Measurements from ENCODE around the gene FAM222B.
"Not testable (repeated sequence)": the region's sequence is repeated elsewhere in the genome, so short reads cannot be mapped to it uniquely, and the experiment has no call there.

Gene FAM222B

DNA sequence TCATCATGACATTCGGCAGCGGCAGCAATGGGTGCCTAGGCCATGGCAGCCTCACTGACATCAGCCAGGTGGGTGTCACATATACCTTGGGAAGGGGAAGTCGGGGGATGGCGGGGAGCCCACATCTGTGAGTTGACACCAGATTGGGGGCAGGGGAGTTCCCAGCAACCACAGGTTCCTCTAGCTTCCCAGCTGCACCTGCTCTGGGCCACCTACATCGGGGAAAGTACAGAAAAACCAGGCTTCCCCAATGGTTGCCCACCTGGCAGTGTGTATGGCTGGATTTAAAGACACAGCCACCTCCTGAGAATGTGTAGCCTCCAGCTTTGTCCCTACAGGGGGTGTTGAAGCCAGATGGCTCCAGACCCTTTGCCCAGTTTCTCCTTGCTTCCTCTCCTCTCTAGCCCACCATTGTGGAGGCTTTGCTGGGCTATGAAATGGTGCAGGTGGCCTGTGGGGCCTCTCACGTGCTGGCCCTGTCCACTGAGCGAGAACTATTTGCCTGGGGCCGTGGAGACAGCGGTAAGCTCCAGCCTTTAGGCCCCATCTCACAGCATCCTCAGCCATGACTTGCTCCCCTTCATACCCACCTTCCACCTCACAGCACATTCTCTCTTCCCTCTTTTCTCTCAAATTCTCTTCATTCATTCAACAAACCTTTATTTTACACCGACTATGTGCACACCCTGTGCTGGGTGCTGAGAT, 103.8 kb downstream of the FAM222B start:
- peaks cover 27% of the 10 kb centered on the region for H3F3A ChIP-seq (ENCODE audit: control insufficient read depth, insufficient read depth)
- peaks cover 65% of the 10 kb centered on the region for H3K4me1 ChIP-seq (ENCODE audit: control insufficient read depth, low read length)
- H3K79me2 ChIP-seq (ENCODE audit: control insufficient read depth, low read length) = peaks cover 32% of the 10 kb centered on the region
- peak overlapping the region; percentile 85 for H3K4me2 ChIP-seq (ENCODE audit: low read length)
- H3K4me3 ChIP-seq (ENCODE audit: low read length) = peak overlapping the region; percentile 72
- no peak for TF ChIP-seq EZH2phosphoT487 (IDR thresholded peaks at IDR 0.05; ENCODE audit: borderline replicate concordance, low read length)
- TF ChIP-seq, protein P1, sequence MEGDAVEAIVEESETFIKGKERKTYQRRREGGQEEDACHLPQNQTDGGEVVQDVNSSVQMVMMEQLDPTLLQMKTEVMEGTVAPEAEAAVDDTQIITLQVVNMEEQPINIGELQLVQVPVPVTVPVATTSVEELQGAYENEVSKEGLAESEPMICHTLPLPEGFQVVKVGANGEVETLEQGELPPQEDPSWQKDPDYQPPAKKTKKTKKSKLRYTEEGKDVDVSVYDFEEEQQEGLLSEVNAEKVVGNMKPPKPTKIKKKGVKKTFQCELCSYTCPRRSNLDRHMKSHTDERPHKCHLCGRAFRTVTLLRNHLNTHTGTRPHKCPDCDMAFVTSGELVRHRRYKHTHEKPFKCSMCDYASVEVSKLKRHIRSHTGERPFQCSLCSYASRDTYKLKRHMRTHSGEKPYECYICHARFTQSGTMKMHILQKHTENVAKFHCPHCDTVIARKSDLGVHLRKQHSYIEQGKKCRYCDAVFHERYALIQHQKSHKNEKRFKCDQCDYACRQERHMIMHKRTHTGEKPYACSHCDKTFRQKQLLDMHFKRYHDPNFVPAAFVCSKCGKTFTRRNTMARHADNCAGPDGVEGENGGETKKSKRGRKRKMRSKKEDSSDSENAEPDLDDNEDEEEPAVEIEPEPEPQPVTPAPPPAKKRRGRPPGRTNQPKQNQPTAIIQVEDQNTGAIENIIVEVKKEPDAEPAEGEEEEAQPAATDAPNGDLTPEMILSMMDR (IDR thresholded peaks at IDR 0.05; ENCODE audit: low read depth, low read length, poor library complexity, severe bottlenecking) = no peak
- H3K9me2 ChIP-seq (replicated peaks; ENCODE audit: control insufficient read depth, low read length) = no peaks in the 10 kb centered on the region
- peaks cover 5% of the 10 kb centered on the region; the same call in 1 of the 2 replicates for H3K9me3 ChIP-seq (ENCODE audit: control insufficient read depth, insufficient read depth, low read length)
- H3K27ac ChIP-seq (ENCODE audit: low read depth, low read length) = peak overlapping the region; percentile 90
- peaks cover 46% of the 10 kb centered on the region for H3K36me3 ChIP-seq (ENCODE audit: control insufficient read depth, low read length)
- no peaks in the 10 kb centered on the region for H3K27me3 ChIP-seq (ENCODE audit: control insufficient read depth, low read length)
- no peaks in the 10 kb centered on the region for H4K20me1 ChIP-seq (ENCODE audit: control insufficient read depth, insufficient read depth, low read depth, low read length)

DNA sequence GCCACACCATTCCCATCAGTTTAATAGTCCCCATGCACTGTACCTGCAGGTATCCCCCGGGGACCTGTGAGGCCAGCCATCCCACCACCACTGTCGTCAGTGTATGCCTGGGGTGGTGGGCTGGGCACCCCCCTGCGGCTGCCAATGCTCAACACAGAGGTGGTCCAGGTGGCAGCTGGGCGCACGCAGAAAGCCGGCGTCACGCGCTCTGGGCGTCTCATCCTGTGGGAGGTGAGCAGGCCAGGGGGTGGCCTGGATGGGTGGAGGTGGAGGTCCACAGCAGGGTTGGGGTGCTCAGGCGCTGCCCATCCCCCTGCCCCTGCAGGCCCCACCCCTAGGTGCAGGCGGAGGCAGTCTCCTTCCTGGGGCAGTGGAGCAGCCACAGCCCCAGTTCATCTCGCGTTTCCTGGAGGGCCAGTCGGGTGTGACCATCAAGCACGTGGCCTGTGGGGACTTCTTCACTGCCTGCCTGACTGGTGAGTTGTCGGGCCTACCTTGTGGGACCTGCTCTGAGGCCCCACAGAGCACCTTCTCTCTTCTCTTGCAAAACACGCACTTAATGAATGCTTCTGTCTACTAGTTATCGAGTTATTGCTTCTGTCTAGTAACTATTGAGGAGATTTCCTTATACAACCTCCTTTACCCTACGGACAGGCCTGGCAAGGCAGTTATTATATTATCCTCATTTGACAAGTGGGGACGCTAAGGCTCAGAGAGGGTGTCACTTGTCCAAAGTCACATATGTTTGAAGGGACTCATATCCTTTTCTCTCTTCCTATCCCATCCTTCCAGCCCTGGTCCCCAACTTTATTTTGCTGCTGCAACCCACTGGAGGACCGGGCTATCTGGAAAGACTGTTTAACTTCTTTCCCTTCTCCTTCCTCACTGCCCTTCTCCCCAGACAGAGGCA, 104.6 kb downstream of the FAM222B start:
- peak overlapping the region; percentile 90 for H3K27ac ChIP-seq (ENCODE audit: low read depth, low read length)
- TF ChIP-seq, protein P1 (IDR thresholded peaks at IDR 0.05; ENCODE audit: low read depth, low read length, poor library complexity, severe bottlenecking) = no peak
- no peak for TF ChIP-seq EZH2phosphoT487 (IDR thresholded peaks at IDR 0.05; ENCODE audit: borderline replicate concordance, low read length)

DNA sequence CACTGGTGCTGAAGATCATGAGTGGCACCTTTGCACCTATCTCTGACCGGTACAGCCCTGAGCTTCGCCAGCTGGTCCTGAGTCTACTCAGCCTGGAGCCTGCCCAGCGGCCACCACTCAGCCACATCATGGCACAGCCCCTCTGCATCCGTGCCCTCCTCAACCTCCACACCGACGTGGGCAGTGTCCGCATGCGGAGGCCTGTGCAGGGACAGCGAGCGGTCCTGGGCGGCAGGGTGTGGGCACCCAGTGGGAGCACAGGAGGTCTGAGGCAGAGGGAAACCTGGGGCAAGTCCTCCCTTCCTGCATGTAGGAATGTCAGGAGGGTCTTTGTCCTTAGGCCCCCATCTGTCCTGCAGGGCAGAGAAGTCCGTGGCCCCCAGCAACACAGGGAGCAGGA, 105.3 kb downstream of the FAM222B start:
- Histone ChIP-seq H3K4me2 (ENCODE audit: low read length) (peak overlapping the region; percentile 85), H3K9me3 (ENCODE audit: control insufficient read depth, insufficient read depth, low read length) (peaks cover 5% of the 10 kb centered on the region; the same call in 1 of the 2 replicates), H3F3A (ENCODE audit: control insufficient read depth, insufficient read depth) (peaks cover 24% of the 10 kb centered on the region), H3K4me3 (ENCODE audit: low read length) (peak overlapping the region; percentile 72), H3K27me3 (ENCODE audit: control insufficient read depth, low read length) (no peaks in the 10 kb centered on the region), H3K79me2 (ENCODE audit: control insufficient read depth, low read length) (peaks cover 29% of the 10 kb centered on the region), H3K36me3 (ENCODE audit: control insufficient read depth, low read length) (peaks cover 46% of the 10 kb centered on the region), H3K27ac (ENCODE audit: low read depth, low read length) (peak overlapping the region; percentile 90), H3K9me2 (replicated peaks; ENCODE audit: control insufficient read depth, low read length) (no peaks in the 10 kb centered on the region), H3K4me1 (ENCODE audit: control insufficient read depth, low read length) (peaks cover 53% of the 10 kb centered on the region), H4K20me1 (ENCODE audit: control insufficient read depth, insufficient read depth, low read depth, low read length) (no peaks in the 10 kb centered on the region)
- no peak for TF ChIP-seq EZH2phosphoT487 (IDR thresholded peaks at IDR 0.05; ENCODE audit: borderline replicate concordance, low read length)
- TF ChIP-seq, protein P1 (IDR thresholded peaks at IDR 0.05; ENCODE audit: low read depth, low read length, poor library complexity, severe bottlenecking) = no peak

More for the DNA sequence above, 104.6 kb downstream of the FAM222B start:
- Histone ChIP-seq H3K36me3 (ENCODE audit: control insufficient read depth, low read length) (peaks cover 46% of the 10 kb centered on the region), H3K79me2 (ENCODE audit: control insufficient read depth, low read length) (peaks cover 29% of the 10 kb centered on the region), H3K4me1 (ENCODE audit: control insufficient read depth, low read length) (peaks cover 60% of the 10 kb centered on the region), H3K9me2 (replicated peaks; ENCODE audit: control insufficient read depth, low read length) (no peaks in the 10 kb centered on the region), H3F3A (ENCODE audit: control insufficient read depth, insufficient read depth) (peaks cover 27% of the 10 kb centered on the region), H3K4me3 (ENCODE audit: low read length) (peak overlapping the region; percentile 72), H4K20me1 (ENCODE audit: control insufficient read depth, insufficient read depth, low read depth, low read length) (no peaks in the 10 kb centered on the region), H3K4me2 (ENCODE audit: low read length) (peak overlapping the region; percentile 85), H3K9me3 (ENCODE audit: control insufficient read depth, insufficient read depth, low read length) (peaks cover 5% of the 10 kb centered on the region; the same call in 1 of the 2 replicates), H3K27me3 (ENCODE audit: control insufficient read depth, low read length) (no peaks in the 10 kb centered on the region)

DNA sequence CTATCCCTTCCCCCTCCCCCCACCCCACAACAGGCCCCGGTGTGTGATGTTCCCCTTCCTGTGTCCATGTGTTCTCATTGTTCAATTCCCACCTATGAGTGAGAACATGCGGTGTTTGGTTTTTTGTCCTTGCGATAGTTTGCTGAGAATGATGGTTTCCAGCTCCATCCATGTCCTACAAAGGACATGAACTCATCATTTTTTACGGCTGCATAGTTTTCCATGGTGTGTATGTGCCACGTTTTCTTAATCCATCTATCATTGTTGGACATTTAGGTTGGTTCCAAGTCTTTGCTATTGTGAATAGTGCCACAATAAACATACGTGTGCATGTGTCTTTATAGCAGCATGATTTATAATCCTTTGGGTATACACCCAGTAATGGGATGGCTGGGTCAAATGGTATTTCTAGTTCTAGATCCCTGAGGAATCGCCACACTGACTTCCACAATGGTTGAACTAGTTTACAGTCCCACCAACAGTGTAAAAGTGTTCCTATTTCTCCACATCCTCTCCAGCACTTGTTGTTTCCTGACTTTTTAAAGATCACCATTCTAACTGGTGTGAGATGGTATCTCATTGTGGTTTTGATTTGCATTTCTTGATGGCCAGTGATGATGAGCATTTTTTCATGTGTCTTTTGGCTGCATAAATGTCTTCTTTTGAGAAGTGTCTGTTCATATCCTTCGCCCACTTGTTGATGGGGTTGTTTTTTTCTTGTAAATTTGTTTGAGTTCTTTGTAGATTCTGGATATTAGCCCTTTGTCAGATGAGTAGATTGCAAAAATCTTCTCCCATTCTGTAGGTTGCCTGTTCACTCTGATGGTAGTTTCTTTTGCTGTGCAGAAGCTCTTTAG, 106.4 kb downstream of the FAM222B start:
- peaks cover 39% of the 10 kb centered on the region for H3K36me3 ChIP-seq (ENCODE audit: control insufficient read depth, low read length)
- not testable (repeated sequence) for H3K4me2 ChIP-seq (ENCODE audit: low read length); H3K27me3 ChIP-seq (ENCODE audit: control insufficient read depth, low read length); H3K4me3 ChIP-seq (ENCODE audit: low read length); H3K9me3 ChIP-seq (ENCODE audit: control insufficient read depth, insufficient read depth, low read length); H4K20me1 ChIP-seq (ENCODE audit: control insufficient read depth, insufficient read depth, low read depth, low read length); H3K9me2 ChIP-seq (replicated peaks; ENCODE audit: control insufficient read depth, low read length); H3K27ac ChIP-seq (ENCODE audit: low read depth, low read length)
- peaks cover 28% of the 10 kb centered on the region for H3K79me2 ChIP-seq (ENCODE audit: control insufficient read depth, low read length)
- H3F3A ChIP-seq (ENCODE audit: control insufficient read depth, insufficient read depth) = peaks cover 17% of the 10 kb centered on the region
- peaks cover 41% of the 10 kb centered on the region for H3K4me1 ChIP-seq (ENCODE audit: control insufficient read depth, low read length)

Measured in DOHH2 (cell line).